ENCODE data around the gene TMEM165. TPM values are rescaled to one million over a fixed set of nuclear protein-coding genes. Genes with fewer than 3 reads are reported as not detected.
"Not testable (repeated sequence)": the region's sequence is repeated elsewhere in the genome, so short reads cannot be mapped to it uniquely, and the experiment has no call there.

TMEM165 gene
- polyA plus RNA-seq, 1 donor (not counting 4 experiments of a cell fraction or from before 2014, with no cell fraction given), result 132 TPM

GRCh38 chr4:55352726-55353125 is 43.0 kb upstream of the TMEM165 start:
- Histone ChIP-seq H2AFZ (ENCODE audit: control insufficient read depth, low read length) (no peak overlapping the region), H3K27ac (ENCODE audit: control insufficient read depth, insufficient read depth, low read length) (no peak overlapping the region), H3K9ac (ENCODE audit: control insufficient read depth, extremely low read depth, insufficient read depth, low read length) (no peak overlapping the region), H3K4me2 (ENCODE audit: control insufficient read depth, extremely low read depth, insufficient read depth, low read depth, low read length) (no peak overlapping the region), H3K9me1 (ENCODE audit: control insufficient read depth, extremely low read depth, insufficient read depth, low read length) (no peaks in the 10 kb centered on the region), H4K20me1 (ENCODE audit: control insufficient read depth, extremely low read depth, insufficient read depth, low read length) (no peaks in the 10 kb centered on the region), H3K4me1 (ENCODE audit: control insufficient read depth, extremely low read depth, insufficient read depth, low read length) (peaks cover 17% of the 10 kb centered on the region), H3K79me2 (ENCODE audit: control insufficient read depth, insufficient read depth, low read length) (no peaks in the 10 kb centered on the region), H3K27me3 (ENCODE audit: control insufficient read depth, extremely low read depth, insufficient read depth, low read length) (no peaks in the 10 kb centered on the region), H3K4me3 (ENCODE audit: control insufficient read depth in 2 of 3, extremely low read depth in 1 of 3, insufficient read depth in 2 of 3, low read depth in 1 of 3, low read length in 3 of 3) (no peak overlapping the region), H3K9me3 (ENCODE audit: control insufficient read depth, low read depth, low read length) (no peaks in the 10 kb centered on the region), H3K36me3 (ENCODE audit: control insufficient read depth in 2 of 2, extremely low read depth in 1 of 2, insufficient read depth in 2 of 2, low read length in 2 of 2) (no peaks in the 10 kb centered on the region)
- no peak for DNase-seq (ENCODE audit: low read depth, low spot score)
- FAIRE-seq, result no peak
- TF ChIP-seq EZH2 (IDR thresholded peaks at IDR 0.05; ENCODE audit: low read length) (no peak), CTCF (optimal IDR thresholded peaks at IDR 0.05 in 1 of 3, IDR thresholded peaks at IDR 0.05 in 1 of 3, conservative IDR thresholded peaks at IDR 0.05 in 1 of 3; ENCODE audit: extremely low read depth in 1 of 3, insufficient read depth in 2 of 3, low read length in 3 of 3) (no peak)
- dilution Hi-C loops (cut with MboI; ENCODE audit: extremely low pct_ligation_motif_present, low sequenced_read_pairs), result no loop called here

- H2AFZ ChIP-seq (ENCODE audit: control insufficient read depth, low read length); H3K9me3 ChIP-seq (ENCODE audit: control insufficient read depth, low read depth, low read length); H3K9ac ChIP-seq (ENCODE audit: control insufficient read depth, extremely low read depth, insufficient read depth, low read length); FAIRE-seq; H3K27ac ChIP-seq (ENCODE audit: control insufficient read depth, insufficient read depth, low read length); DNase-seq (ENCODE audit: low read depth, low spot score); H3K79me2 ChIP-seq (ENCODE audit: control insufficient read depth, insufficient read depth, low read length); H3K36me3 ChIP-seq (ENCODE audit: control insufficient read depth in 2 of 2, extremely low read depth in 1 of 2, insufficient read depth in 2 of 2, low read length in 2 of 2); H4K20me1 ChIP-seq (ENCODE audit: control insufficient read depth, extremely low read depth, insufficient read depth, low read length); H3K9me1 ChIP-seq (ENCODE audit: control insufficient read depth, extremely low read depth, insufficient read depth, low read length); H3K27me3 ChIP-seq (ENCODE audit: control insufficient read depth, extremely low read depth, insufficient read depth, low read length); dilution Hi-C loops (cut with MboI; ENCODE audit: extremely low pct_ligation_motif_present, low sequenced_read_pairs); H3K4me2 ChIP-seq (ENCODE audit: control insufficient read depth, extremely low read depth, insufficient read depth, low read depth, low read length); H3K4me3 ChIP-seq (ENCODE audit: control insufficient read depth in 2 of 3, extremely low read depth in 1 of 3, insufficient read depth in 2 of 3, low read depth in 1 of 3, low read length in 3 of 3): not testable (repeated sequence)
- peaks cover 18% of the 10 kb centered on the region for H3K4me1 ChIP-seq (ENCODE audit: control insufficient read depth, extremely low read depth, insufficient read depth, low read length)
Observed at GRCh38 chr4:55353228-55353747, 42.5 kb upstream of the TMEM165 start.

- DNase-seq (ENCODE audit: low read depth, low spot score), result no peak
- no peak for TF ChIP-seq EZH2 (IDR thresholded peaks at IDR 0.05; ENCODE audit: low read length)
- Histone ChIP-seq H3K4me3 (ENCODE audit: control insufficient read depth in 2 of 3, extremely low read depth in 1 of 3, insufficient read depth in 2 of 3, low read depth in 1 of 3, low read length in 3 of 3) (no peak overlapping the region), H3K79me2 (ENCODE audit: control insufficient read depth, insufficient read depth, low read length) (no peaks in the 10 kb centered on the region), H3K9ac (ENCODE audit: control insufficient read depth, extremely low read depth, insufficient read depth, low read length) (no peak overlapping the region), H3K9me1 (ENCODE audit: control insufficient read depth, extremely low read depth, insufficient read depth, low read length) (no peaks in the 10 kb centered on the region), H3K4me2 (ENCODE audit: control insufficient read depth, extremely low read depth, insufficient read depth, low read depth, low read length) (no peak overlapping the region), H2AFZ (ENCODE audit: control insufficient read depth, low read length) (no peak overlapping the region), H3K27me3 (ENCODE audit: control insufficient read depth, extremely low read depth, insufficient read depth, low read length) (no peaks in the 10 kb centered on the region), H3K4me1 (ENCODE audit: control insufficient read depth, extremely low read depth, insufficient read depth, low read length) (peaks cover 30% of the 10 kb centered on the region), H3K36me3 (ENCODE audit: control insufficient read depth in 2 of 2, extremely low read depth in 1 of 2, insufficient read depth in 2 of 2, low read length in 2 of 2) (no peaks in the 10 kb centered on the region), H3K9me3 (ENCODE audit: control insufficient read depth, low read depth, low read length) (no peaks in the 10 kb centered on the region), H3K27ac (ENCODE audit: control insufficient read depth, insufficient read depth, low read length) (no peak overlapping the region), H4K20me1 (ENCODE audit: control insufficient read depth, extremely low read depth, insufficient read depth, low read length) (no peaks in the 10 kb centered on the region)
- no peak for FAIRE-seq
- dilution Hi-C loops (cut with MboI; ENCODE audit: extremely low pct_ligation_motif_present, low sequenced_read_pairs), result no loop called here
Observed at GRCh38 chr4:55354648-55355047, 41.1 kb upstream of the TMEM165 start.

All from keratinocyte (primary cell).